K562 (cell line): ENCODE data around the gene PAEP. TPM values are rescaled to one million over a fixed set of nuclear protein-coding genes. Genes with fewer than 3 reads are reported as not detected.

Experiments
- CREB1 ChIP-seq, 2 experiments: sonication (generic) in 1 of 2; formaldehyde crosslinking in 1 of 2; IDR thresholded peaks; 2 replicates each; pipeline versions ENCODE4 v1.6.1 to v1.8.0; 2012 to 2022; ENCODE audit warnings: inconsistent platforms in 1 of 2, mild to moderate bottlenecking in 1 of 2, missing genetic modification reagents in 1 of 2, moderate library complexity in 1 of 2
- L3MBTL2 ChIP-seq: fragments of 450-650 bp; IDR thresholded peaks from 2 replicates; pipeline ENCODE4 v1.6.1; 2016; ENCODE audit warnings: mild to moderate bottlenecking, moderate library complexity
- RHOXF2B ChIP-seq: fragments of 250-450 bp; sonication (Bioruptor Pico); conservative IDR thresholded peaks from 2 replicates; pipeline ENCODE4 v1.5.1; 2021
- ZBTB8A ChIP-seq: fragments of 450-650 bp; IDR thresholded peaks from 2 replicates; pipeline ENCODE4 v1.6.1; 2018; ENCODE audit warnings: mild to moderate bottlenecking, moderate library complexity; ENCODE audit not compliant: partially characterized antibody
- ZNF740 ChIP-seq, 3 experiments: fragments of 200-800 bp in 1 of 3; sonication (Bioruptor generic) in 1 of 3; sonication (generic) in 1 of 3; formaldehyde crosslinking in 1 of 3; IDR thresholded peaks; 2 replicates each; pipeline versions ENCODE4 v1.6.1 to v1.8.0; 2016 to 2022; ENCODE audit warnings: mild to moderate bottlenecking in 2 of 3, missing compliant biosample characterization in 2 of 3, missing genetic modification characterization in 2 of 3, missing genetic modification reagents in 1 of 3
- polyA plus RNA-seq, 8 experiments: library from polyadenylated mRNA; depleted of rRNA in 4 of 8; stranded (reverse) in 5 of 8; unstranded in 3 of 8; fragments of >200 nt; fragmentation: Nextera tagmentation in 2 of 8; fragmentation: Illumina TruSeq in 1 of 8; extraction: Ambion mirVana in 2 of 8; extraction: Trizol in 1 of 8; gene quantifications; 2 replicates each; pipeline versions ENCODE4 v1.2.1 to v1.2.3, GENCODE V29; 2011 to 2014; ENCODE audit warnings: inconsistent platforms in 1 of 8, missing spikeins in 1 of 8
- total RNA-seq, 7 experiments: library from RNA; depleted of rRNA in 6 of 7; stranded (reverse); fragments of >200 nt in 6 of 7; fragmentation: Illumina TruSeq in 2 of 7; extraction: Trizol in 2 of 7; gene quantifications; 2 replicates each; pipeline versions ENCODE4 v1.2.1 to v1.2.3, GENCODE V29; 2011 to 2021; ENCODE audit warnings: low replicate concordance in 1 of 7
- TF ChIP-seq, protein P1 (sequence below): fragments of 450-650 bp; IDR thresholded peaks from 2 replicates; pipeline ENCODE4 v1.6.1; 2016; ENCODE audit warnings: mild to moderate bottlenecking, moderate library complexity
- TF ChIP-seq, protein P2 (sequence below): fragments of 250-450 bp; sonication (Bioruptor Pico); IDR thresholded peaks from 2 replicates; pipeline ENCODE4 v1.6.1; 2021; ENCODE audit warnings: mild to moderate bottlenecking

The PAEP gene
- total and polyA plus RNA-seq, 9 of the 15 experiments (the other 6 are each of a cell fraction or from before 2014, with no cell fraction given) = 0.22 to 4.5 (median 0.58) TPM

DNA sequence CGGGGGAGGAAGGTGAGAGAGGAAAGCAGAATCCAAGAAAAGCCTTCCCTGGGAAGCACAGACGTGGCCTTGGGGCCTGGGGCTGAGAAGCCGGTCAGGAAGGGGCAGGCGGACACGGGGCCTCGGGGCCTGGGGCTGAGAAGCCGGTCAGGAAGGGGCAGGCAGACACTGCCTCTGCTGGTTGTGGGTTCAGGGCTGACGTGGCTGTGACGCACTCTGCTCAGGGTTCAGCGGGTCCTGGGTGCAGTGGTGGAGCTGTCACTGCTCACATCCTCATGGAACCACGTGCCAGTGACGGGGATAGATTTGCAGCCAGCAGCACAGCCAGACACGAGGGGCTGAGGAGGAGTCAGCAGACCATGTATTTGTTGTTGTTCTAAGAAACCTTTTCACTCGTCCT lies 12.8 kb downstream of the PAEP start (continued):
- TF ChIP-seq, protein P1, sequence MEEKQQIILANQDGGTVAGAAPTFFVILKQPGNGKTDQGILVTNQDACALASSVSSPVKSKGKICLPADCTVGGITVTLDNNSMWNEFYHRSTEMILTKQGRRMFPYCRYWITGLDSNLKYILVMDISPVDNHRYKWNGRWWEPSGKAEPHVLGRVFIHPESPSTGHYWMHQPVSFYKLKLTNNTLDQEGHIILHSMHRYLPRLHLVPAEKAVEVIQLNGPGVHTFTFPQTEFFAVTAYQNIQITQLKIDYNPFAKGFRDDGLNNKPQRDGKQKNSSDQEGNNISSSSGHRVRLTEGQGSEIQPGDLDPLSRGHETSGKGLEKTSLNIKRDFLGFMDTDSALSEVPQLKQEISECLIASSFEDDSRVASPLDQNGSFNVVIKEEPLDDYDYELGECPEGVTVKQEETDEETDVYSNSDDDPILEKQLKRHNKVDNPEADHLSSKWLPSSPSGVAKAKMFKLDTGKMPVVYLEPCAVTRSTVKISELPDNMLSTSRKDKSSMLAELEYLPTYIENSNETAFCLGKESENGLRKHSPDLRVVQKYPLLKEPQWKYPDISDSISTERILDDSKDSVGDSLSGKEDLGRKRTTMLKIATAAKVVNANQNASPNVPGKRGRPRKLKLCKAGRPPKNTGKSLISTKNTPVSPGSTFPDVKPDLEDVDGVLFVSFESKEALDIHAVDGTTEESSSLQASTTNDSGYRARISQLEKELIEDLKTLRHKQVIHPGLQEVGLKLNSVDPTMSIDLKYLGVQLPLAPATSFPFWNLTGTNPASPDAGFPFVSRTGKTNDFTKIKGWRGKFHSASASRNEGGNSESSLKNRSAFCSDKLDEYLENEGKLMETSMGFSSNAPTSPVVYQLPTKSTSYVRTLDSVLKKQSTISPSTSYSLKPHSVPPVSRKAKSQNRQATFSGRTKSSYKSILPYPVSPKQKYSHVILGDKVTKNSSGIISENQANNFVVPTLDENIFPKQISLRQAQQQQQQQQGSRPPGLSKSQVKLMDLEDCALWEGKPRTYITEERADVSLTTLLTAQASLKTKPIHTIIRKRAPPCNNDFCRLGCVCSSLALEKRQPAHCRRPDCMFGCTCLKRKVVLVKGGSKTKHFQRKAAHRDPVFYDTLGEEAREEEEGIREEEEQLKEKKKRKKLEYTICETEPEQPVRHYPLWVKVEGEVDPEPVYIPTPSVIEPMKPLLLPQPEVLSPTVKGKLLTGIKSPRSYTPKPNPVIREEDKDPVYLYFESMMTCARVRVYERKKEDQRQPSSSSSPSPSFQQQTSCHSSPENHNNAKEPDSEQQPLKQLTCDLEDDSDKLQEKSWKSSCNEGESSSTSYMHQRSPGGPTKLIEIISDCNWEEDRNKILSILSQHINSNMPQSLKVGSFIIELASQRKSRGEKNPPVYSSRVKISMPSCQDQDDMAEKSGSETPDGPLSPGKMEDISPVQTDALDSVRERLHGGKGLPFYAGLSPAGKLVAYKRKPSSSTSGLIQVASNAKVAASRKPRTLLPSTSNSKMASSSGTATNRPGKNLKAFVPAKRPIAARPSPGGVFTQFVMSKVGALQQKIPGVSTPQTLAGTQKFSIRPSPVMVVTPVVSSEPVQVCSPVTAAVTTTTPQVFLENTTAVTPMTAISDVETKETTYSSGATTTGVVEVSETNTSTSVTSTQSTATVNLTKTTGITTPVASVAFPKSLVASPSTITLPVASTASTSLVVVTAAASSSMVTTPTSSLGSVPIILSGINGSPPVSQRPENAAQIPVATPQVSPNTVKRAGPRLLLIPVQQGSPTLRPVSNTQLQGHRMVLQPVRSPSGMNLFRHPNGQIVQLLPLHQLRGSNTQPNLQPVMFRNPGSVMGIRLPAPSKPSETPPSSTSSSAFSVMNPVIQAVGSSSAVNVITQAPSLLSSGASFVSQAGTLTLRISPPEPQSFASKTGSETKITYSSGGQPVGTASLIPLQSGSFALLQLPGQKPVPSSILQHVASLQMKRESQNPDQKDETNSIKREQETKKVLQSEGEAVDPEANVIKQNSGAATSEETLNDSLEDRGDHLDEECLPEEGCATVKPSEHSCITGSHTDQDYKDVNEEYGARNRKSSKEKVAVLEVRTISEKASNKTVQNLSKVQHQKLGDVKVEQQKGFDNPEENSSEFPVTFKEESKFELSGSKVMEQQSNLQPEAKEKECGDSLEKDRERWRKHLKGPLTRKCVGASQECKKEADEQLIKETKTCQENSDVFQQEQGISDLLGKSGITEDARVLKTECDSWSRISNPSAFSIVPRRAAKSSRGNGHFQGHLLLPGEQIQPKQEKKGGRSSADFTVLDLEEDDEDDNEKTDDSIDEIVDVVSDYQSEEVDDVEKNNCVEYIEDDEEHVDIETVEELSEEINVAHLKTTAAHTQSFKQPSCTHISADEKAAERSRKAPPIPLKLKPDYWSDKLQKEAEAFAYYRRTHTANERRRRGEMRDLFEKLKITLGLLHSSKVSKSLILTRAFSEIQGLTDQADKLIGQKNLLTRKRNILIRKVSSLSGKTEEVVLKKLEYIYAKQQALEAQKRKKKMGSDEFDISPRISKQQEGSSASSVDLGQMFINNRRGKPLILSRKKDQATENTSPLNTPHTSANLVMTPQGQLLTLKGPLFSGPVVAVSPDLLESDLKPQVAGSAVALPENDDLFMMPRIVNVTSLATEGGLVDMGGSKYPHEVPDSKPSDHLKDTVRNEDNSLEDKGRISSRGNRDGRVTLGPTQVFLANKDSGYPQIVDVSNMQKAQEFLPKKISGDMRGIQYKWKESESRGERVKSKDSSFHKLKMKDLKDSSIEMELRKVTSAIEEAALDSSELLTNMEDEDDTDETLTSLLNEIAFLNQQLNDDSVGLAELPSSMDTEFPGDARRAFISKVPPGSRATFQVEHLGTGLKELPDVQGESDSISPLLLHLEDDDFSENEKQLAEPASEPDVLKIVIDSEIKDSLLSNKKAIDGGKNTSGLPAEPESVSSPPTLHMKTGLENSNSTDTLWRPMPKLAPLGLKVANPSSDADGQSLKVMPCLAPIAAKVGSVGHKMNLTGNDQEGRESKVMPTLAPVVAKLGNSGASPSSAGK = peak; percentile 53
- no peak for TF ChIP-seq RHOXF2B (CRISPR knock-in tag)
- TF ChIP-seq, protein P2, sequence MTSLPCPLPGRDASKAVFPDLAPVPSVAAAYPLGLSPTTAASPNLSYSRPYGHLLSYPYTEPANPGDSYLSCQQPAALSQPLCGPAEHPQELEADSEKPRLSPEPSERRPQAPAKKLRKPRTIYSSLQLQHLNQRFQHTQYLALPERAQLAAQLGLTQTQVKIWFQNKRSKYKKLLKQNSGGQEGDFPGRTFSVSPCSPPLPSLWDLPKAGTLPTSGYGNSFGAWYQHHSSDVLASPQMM (CRISPR knock-in tag) = no peak
- TF ChIP-seq CREB1 (IDR thresholded peaks at IDR 0.05) = peak; percentile 59
- TF ChIP-seq CREB1 (CRISPR knock-in tag; IDR thresholded peaks at IDR 0.05) = peak; percentile 47; the same call in 1 of the 2 replicates
- no peak for TF ChIP-seq ZNF740 (CRISPR knock-in tag; IDR thresholded peaks at IDR 0.05)
- no peak for TF ChIP-seq ZNF740 (tag; IDR thresholded peaks at IDR 0.05)
- TF ChIP-seq L3MBTL2 = peak; percentile 36; the same call in 1 of the 2 replicates
- no peak for TF ChIP-seq ZBTB8A
